GM19351 (cell line): Measurements from ENCODE around the gene DTX2.
"Not testable (repeated sequence)": the region's sequence is repeated elsewhere in the genome, so short reads cannot be mapped to it uniquely, and the experiment has no call there.

Experiments
- ATAC-seq: cut with Tn5 transposase; IDR thresholded peaks from one replicate; pipeline ENCODE4 v1.9.1; 2021; ENCODE audit warnings: mild to moderate bottlenecking, moderate library complexity; ENCODE audit not compliant: unreplicated experiment

DTX2 gene

DNA sequence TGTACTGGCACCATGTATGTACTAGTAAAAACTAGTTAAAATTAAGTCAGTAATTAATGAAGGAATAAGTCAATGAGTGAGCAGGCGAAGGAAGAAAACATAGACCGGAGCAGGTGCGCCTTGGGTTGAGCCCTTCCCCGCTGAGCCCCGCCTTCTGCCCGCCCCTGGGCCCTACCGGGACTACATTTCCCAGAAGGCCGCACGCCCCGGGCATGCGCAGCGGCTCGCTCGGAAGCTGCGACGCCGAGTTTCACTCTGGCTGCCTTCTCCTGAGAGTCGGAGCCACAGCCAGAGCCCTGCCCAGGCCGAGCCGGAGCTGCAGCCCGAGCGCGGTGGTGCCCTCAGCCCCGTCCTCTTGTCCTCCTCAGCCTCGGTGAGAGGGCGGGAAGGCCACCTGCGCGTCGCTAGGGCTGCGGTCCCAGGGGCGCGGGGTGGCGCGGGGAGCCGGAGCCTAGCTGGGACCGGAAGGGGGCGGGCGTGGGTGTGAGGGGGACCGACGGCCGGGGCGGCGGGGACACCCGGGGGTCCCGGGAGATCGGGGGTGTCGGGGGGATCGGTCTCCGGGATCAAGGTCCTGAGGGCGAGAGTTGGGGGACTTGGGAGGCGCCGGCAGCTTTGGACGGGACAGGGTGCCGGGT is at the start of gene DTX2:
DTX2 (plus strand) TSS at position 246 of the 638 bp plus-strand sequence. CDS start 18,801 bp downstream, outside the sequence.
- ATAC-seq = peak; percentile 95

DNA sequence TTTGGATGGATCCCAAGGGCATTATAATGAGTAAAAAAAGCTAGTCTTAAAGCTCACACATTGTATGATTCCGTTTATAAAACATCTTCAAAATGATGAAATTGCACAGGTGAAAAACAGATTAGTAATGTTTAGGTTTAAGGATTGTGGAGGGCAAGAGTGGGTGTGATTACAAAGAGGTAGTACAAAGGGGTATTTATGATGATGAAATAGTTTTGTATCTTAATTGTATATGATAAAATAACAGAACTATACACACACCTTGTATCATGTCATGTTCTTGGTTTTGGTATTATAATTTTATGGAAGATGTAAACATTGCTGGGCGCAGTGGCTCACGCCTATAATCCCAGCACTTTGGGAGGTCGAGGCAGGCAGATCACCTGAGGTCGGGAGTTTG is 49.3 kb upstream of the DTX2 start:
- ATAC-seq = no peak

- ATAC-seq = not testable (repeated sequence)
These were observed 43.7 kb upstream of the DTX2 start for GRCh38 chr7:76417654-76418310.

DNA sequence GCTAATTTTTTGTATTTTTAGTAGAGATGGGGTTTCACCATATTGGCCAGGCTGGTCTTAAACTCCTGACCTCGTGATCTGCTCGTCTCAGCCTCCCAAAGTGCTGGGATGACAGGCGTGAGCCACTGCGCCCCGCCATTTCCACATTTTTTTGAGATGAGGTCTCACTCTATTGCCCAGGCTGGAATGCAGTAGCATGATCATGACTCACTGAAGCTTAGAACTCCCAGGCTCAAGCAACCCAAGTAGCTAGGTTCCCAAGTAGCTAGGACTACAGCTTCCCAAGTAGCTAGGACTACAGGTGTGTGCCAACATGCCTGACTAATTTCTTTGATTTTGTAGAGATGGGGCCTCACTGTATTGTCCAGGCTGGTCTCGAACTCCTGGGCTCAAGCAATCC is 40.4 kb upstream of the DTX2 start:
- not testable (repeated sequence) for ATAC-seq

GRCh38 chr7:76423666-76424412 is 37.7 kb upstream of the DTX2 start:
- no peak for ATAC-seq

DNA sequence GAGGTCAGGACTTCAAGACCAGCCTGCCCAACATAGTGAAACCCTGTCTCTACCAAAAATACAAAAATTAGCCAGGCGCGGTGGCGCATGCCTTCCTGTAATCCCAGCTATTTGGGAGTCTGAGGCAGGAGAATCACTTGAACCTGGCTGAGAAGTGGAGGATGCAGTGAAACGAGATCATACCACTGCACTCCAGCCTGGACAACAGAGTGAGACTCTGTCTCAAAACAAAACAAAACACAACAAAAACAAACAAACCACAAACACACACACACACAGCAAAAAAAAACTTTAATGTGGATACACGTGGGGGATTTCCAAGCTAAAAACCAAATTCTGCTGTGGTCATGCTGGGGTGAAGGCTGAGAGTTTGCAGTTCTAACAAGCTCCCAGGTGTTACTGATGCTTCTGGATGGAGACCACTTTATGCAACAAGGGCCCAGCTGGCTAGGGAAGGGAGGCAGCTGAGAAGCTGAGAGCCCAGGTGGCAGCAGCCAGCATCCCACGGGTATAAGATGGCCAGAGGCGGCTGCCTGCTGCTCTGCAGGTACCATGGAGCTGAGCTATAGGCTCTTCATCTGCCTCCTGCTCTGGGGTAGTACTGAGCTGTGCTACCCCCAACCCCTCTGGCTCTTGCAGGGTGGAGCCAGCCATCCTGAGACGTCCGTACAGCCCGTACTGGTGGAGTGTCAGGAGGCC is 36.9 kb upstream of the DTX2 start, which contains the start of gene ZP3:
ZP3 (plus strand) TSS at position 538 of the 699 bp plus-strand sequence; CDS start at position 553, 15 bp downstream.
- ATAC-seq = peak; percentile 79

- no peak for ATAC-seq
These were observed 36.4 kb upstream of the DTX2 start for GRCh38 chr7:76425156-76425555.

DNA sequence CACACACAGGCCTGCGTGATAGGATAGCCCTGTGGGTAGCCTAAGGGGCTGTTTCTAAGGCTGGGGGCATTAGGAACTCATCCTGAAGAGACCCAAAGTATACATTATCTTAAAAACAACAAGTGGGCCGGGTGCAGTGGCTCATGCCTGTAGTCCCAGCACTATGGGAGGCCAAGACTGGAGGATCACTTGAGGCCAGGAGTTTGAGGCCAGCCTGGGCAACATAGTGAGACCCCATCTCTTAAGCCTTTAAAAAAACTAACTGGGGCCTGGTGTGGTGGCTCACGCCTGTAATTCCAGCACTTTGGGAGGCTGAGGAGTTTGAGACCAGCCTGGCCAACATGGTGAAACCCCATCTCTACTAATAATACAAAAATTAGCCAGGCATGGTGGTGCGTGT is 36.0 kb upstream of the DTX2 start:
- not testable (repeated sequence) for ATAC-seq

DNA sequence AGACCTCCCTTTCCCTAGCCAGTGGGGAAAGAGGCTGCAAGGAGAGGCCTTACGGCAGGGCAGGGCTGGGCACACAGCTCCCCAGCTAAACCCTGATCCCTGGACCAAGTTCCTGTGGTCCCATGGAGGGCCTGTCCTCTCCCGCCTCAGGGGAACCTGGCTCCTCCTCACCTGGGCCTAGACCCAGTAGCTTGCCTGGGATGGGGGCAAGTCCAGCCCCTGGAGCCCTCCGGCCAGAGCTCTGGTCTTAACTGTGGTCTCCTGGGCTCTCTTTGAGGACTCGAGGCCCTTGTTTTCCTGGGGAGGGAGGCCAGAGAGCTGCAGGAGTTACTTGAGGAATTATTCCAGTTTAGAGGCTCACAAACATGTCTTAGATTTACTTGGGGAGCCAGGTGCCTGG is 35.3 kb upstream of the DTX2 start:
- no peak for ATAC-seq

GRCh38 chr7:76427635-76428034 is 33.9 kb upstream of the DTX2 start:
- ATAC-seq = no peak

- no peak for ATAC-seq
These were observed 33.2 kb upstream of the DTX2 start for GRCh38 chr7:76428149-76428823.

- no peak for ATAC-seq
These were observed 32.4 kb upstream of the DTX2 start for GRCh38 chr7:76428868-76429805.

DNA sequence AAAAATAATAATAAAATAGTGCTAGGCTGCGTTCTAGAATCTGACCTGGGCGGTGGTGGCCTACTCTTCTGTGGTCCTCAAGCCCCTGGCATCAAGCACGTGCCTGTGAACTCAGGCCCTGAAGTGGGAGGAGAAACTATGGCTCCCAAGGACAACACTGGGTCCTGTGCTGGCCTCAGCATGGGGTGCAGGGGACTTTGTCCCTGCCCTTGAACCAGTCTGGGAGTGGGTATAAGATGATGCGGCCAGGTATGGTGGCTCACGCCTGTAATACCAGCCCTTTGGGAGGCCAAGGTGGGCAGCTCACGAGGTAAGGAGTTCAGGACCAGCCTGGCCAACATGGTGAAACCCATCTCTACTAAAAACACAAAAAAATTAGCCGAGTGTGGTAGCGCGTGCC is 31.3 kb upstream of the DTX2 start:
- no peak for ATAC-seq

DNA sequence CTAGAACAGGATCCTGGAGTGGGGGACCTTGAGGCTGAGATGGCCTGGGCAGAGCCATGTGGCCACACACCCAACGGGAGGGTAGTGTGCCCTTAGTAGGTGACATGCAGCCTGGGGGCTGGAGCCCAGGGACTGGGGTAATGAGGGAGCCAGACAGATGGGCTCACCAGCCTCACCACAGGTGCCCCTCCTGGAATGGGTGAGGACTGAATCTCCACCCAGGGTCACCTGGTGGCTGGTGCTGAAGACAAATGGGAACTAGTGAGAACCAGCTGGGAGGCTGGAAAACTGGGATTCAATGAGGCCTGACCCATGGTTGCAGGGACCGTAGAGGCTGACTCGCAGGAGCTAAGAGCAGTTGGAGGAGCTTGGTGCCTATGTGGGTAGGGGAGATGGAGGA is 30.7 kb upstream of the DTX2 start:
- no peak for ATAC-seq

DNA sequence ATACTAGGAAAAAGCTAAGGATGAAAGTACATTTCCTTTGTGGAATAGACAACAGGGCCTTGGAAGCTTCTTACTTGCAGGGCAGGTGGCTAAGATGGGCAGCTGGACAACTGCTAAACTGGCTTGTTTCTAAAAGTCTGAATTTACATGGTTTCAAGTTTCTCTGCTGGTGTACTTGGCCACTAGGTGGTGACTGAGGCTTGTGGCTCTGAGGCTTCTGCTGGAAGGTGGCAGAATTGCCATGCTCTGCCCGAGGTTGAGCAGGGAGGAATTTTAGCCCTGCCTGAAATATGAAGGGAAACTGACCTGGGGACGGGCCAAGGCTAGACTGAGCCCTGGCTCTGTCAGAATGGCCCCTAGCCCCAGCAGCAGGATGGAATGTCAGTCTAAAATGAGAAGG is 23.6 kb upstream of the DTX2 start:
- ATAC-seq = peak; percentile 80

GRCh38 chr7:76439120-76439888 is 22.2 kb upstream of the DTX2 start:
- ATAC-seq = not testable (repeated sequence)

GRCh38 chr7:76440404-76440803 is 21.1 kb upstream of the DTX2 start:
- ATAC-seq = not testable (repeated sequence)

DNA sequence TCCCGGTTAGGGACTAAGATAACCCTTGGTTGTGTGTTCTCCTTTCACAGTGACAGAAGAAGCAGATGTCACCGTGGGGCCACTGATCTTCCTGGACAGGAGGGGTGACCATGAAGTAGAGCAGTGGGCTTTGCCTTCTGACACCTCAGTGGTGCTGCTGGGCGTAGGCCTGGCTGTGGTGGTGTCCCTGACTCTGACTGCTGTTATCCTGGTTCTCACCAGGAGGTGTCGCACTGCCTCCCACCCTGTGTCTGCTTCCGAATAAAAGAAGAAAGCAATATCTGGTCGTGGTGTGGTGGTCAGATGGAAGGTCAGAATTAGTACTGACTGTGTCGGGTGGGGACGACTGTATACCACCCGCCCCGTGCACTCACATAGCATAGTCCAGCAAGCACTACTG is 19.7 kb upstream of the DTX2 start:
- peak; percentile 49 for ATAC-seq
